SU-DHL-6 (cell line): ENCODE results near the gene WNT1.

Source experiments
- CTCF ChIP-seq: fragments of 200-600 bp; sonication (generic); IDR thresholded peaks from one replicate; pipeline ENCODE4 v1.5.1; 2017; ENCODE audit warnings: antibody characterized with exemption, mild to moderate bottlenecking, low read length, moderate library complexity; ENCODE audit not compliant: insufficient read depth, poor library complexity, severe bottlenecking
- EZH2phosphoT487 ChIP-seq: fragments of 200-600 bp; sonication (generic), shearing (Covaris generic); conservative IDR thresholded peaks from 2 replicates; pipeline ENCODE4 v1.6.1; 2018; ENCODE audit warnings: mild to moderate bottlenecking, antibody characterized with exemption, low read length, moderate library complexity, mixed read lengths

DNA sequence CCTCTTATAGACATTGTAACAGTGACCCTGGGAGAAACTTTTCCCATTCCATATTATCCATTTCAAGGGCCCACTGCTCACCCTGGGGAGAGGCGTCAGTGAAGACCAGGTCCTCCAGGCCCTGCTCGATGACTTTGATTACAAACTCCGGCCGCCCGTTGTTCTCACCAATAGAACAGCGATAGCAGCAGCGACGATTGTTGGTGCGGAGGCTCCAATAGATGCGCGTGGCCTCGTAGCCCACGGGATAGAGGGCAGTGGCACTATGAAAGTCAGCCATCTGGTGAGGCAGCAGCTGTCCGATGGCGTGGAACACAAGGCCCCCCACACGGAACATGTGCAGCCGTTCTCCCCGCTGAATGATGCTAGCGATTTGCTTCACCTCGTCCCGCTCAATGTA lies 48.0 kb downstream of the WNT1 start:
- TF ChIP-seq CTCF: no peak
- no peak for TF ChIP-seq EZH2phosphoT487
